HCT116 (cell line): Measurements from ENCODE around the gene SGCA. TPM values are rescaled to one million over a fixed set of nuclear protein-coding genes. Genes with fewer than 3 reads are reported as not detected.

Experiments
- ATAC-seq: fragments of 200-7000 bp; cut with Tn5 transposase; 2 replicates; pipeline ENCODE4 v1.9.1; 2020; ENCODE audit warnings: mild to moderate bottlenecking, moderate library complexity
- BruUV-seq: library from RNA; stranded (reverse); fragments of 400-500 nt; replicated peaks from 2 replicates; lab custom pipeline; 2021; lab: Mats Ljungman, UMichigan
- CTCF ChIA-PET: fragments of 300-600 bp; sonication (Branson Sonifier 250); formaldehyde crosslinking; loops from one replicate; lab custom pipeline; 2021; ENCODE audit warnings: antibody characterized with exemption; lab: Charles Lee
- POLR2A ChIA-PET: fragments of 300-600, 350-600 bp; sonication (Branson Sonifier 250); formaldehyde crosslinking; loops from one replicate; lab custom pipeline; 2021; ENCODE audit warnings: antibody characterized with exemption; lab: Charles Lee
- RAD21 ChIA-PET, 2 experiments: fragments of 300-600 bp; sonication (Branson Sonifier 250); formaldehyde crosslinking; loops; one replicate each; lab custom pipeline; 2023; ENCODE audit warnings: low total read pairs in 2 of 2; ENCODE audit not compliant: uncharacterized antibody in 2 of 2, unreplicated experiment in 2 of 2, low non-redundant PET in 1 of 2; lab: Charles Lee
- DNase-seq: peaks from one replicate; pipeline ENCODE4 v3.0.0-alpha.2; 2010; ENCODE audit warnings: low read depth, low spot score
- H2AFZ ChIP-seq: fragments of 200-600 bp; shearing (Covaris generic), sonication (generic); 2 replicates; pipeline ENCODE4 v1.6.1; 2017; ENCODE audit warnings: low read depth, mixed run types, mixed read lengths, antibody characterized with exemption, low read length; ENCODE audit not compliant: poor library complexity, severe bottlenecking
- H3K27ac ChIP-seq: 2 replicates; pipeline ENCODE4 v1.5.1; 2012; ENCODE audit warnings: low read depth, low read length
- H3K27me3 ChIP-seq: fragments of 200-600 bp; sonication (generic); 2 replicates; pipeline ENCODE4 v1.6.1; 2016; ENCODE audit warnings: mixed run types, low read length, mixed read lengths; ENCODE audit not compliant: insufficient read depth
- H3K36me3 ChIP-seq, 2 experiments: fragments of 200-500 bp in 1 of 2; fragments of 200-600 bp in 1 of 2; sonication (Bioruptor generic) in 1 of 2; sonication (generic) in 1 of 2; 2 replicates each; pipeline versions ENCODE4 v1.5.1 to v1.6.1; 2014 to 2016; ENCODE audit warnings: low read length in 2 of 2, inconsistent platforms in 1 of 2, mixed read lengths in 1 of 2, mixed run types in 1 of 2; ENCODE audit not compliant: insufficient read depth in 2 of 2, control insufficient read depth in 1 of 2
- H3K4me1 ChIP-seq, 2 experiments: fragments of 200-600 bp in 1 of 2; sonication (generic) in 1 of 2; 2 replicates each; pipeline versions ENCODE4 v1.5.1 to v1.6.1; 2012 to 2017; ENCODE audit warnings: low read length in 2 of 2, inconsistent platforms in 1 of 2, mild to moderate bottlenecking in 1 of 2, mixed read lengths in 1 of 2, mixed run types in 1 of 2, moderate library complexity in 1 of 2; ENCODE audit not compliant: insufficient read depth in 2 of 2, control insufficient read depth in 1 of 2
- H3K4me2 ChIP-seq: fragments of 200-600 bp; sonication (generic); 2 replicates; pipeline ENCODE4 v1.6.1; 2017; ENCODE audit warnings: mixed run types, low read length, mixed read lengths
- H3K4me3 ChIP-seq, 2 experiments: fragments of 200-600 bp in 1 of 2; sonication (generic) in 1 of 2; replicated peaks in 1 of 2; 2 replicates each; pipeline ENCODE4 v1.5.1; 2011 to 2016; ENCODE audit warnings: low read length in 2 of 2, control low read depth in 1 of 2, low read depth in 1 of 2, mild to moderate bottlenecking in 1 of 2, mixed read lengths in 1 of 2, mixed run types in 1 of 2
- H3K79me2 ChIP-seq: fragments of 200-600 bp; sonication (generic); 2 replicates; pipeline ENCODE4 v1.6.1; 2017; ENCODE audit warnings: mild to moderate bottlenecking, mixed run types, low read length, moderate library complexity, mixed read lengths; ENCODE audit not compliant: insufficient read depth
- H3K9ac ChIP-seq: fragments of 200-600 bp; sonication (generic); 2 replicates; pipeline ENCODE4 v1.6.1; 2016; ENCODE audit warnings: low read length, mixed read lengths
- H3K9me2 ChIP-seq: fragments of 200-600 bp; sonication (generic), shearing (Covaris generic); 2 replicates; pipeline ENCODE4 v1.6.1; 2017; ENCODE audit warnings: mixed run types, mild to moderate bottlenecking, moderate library complexity; ENCODE audit not compliant: insufficient read depth
- H3K9me3 ChIP-seq, 2 experiments: fragments of 200-500 bp in 1 of 2; fragments of 200-600 bp in 1 of 2; sonication (Bioruptor generic) in 1 of 2; sonication (generic) in 1 of 2; 2 replicates each; pipeline ENCODE4 v1.6.1; 2014 to 2017; ENCODE audit warnings: low read length in 2 of 2, mixed read lengths in 2 of 2, inconsistent platforms in 1 of 2, low read depth in 1 of 2, mild to moderate bottlenecking in 1 of 2, mixed run types in 1 of 2, moderate library complexity in 1 of 2; ENCODE audit not compliant: control insufficient read depth in 1 of 2, insufficient read depth in 1 of 2
- H4K20me1 ChIP-seq: fragments of 200-600 bp; sonication (generic), shearing (Covaris generic); 2 replicates; pipeline ENCODE4 v1.6.1; 2017; ENCODE audit warnings: mixed run types, mild to moderate bottlenecking, moderate library complexity; ENCODE audit not compliant: insufficient read depth
- CTCF ChIP-seq, 3 experiments: fragments of 200-600 bp in 1 of 3; sonication (generic) in 1 of 3; IDR thresholded peaks in 2 of 3; conservative IDR thresholded peaks in 1 of 3; 2 replicates each; pipeline ENCODE4 v1.5.1; 2012 to 2017; ENCODE audit warnings: low read depth in 2 of 3, low read length in 2 of 3, antibody characterized with exemption in 1 of 3, borderline replicate concordance in 1 of 3, control low read depth in 1 of 3, mild to moderate bottlenecking in 1 of 3, mixed read lengths in 1 of 3, mixed run types in 1 of 3, moderate library complexity in 1 of 3; ENCODE audit not compliant: insufficient read depth in 1 of 3
- ELF1 ChIP-seq: IDR thresholded peaks from 2 replicates; pipeline ENCODE4 v1.6.1; 2012; ENCODE audit warnings: low read depth, borderline replicate concordance
- MAX ChIP-seq: IDR thresholded peaks from 2 replicates; pipeline ENCODE4 v1.6.1; 2012
- ZNF274 ChIP-seq: fragments of 200-500 bp; sonication (Bioruptor generic); IDR thresholded peaks from 2 replicates; pipeline ENCODE4 v1.6.1; 2014; ENCODE audit warnings: mild to moderate bottlenecking, low read depth, low read length, inconsistent platforms
- intact Hi-C: fragments of 100-400 bp; cut with micrococcal nuclease; formaldehyde crosslinking; loops from 2 replicates; pipeline ENCODE4 v1.10.0; 2022
- total RNA-seq: library from RNA; stranded (reverse); gene quantifications from one replicate; pipeline ENCODE4 v1.2.1, GENCODE V29; 2021; ENCODE audit not compliant: unreplicated experiment

The SGCA gene
- total RNA-seq, 1 experiment from 2014 or later, result 0.37 TPM

DNA sequence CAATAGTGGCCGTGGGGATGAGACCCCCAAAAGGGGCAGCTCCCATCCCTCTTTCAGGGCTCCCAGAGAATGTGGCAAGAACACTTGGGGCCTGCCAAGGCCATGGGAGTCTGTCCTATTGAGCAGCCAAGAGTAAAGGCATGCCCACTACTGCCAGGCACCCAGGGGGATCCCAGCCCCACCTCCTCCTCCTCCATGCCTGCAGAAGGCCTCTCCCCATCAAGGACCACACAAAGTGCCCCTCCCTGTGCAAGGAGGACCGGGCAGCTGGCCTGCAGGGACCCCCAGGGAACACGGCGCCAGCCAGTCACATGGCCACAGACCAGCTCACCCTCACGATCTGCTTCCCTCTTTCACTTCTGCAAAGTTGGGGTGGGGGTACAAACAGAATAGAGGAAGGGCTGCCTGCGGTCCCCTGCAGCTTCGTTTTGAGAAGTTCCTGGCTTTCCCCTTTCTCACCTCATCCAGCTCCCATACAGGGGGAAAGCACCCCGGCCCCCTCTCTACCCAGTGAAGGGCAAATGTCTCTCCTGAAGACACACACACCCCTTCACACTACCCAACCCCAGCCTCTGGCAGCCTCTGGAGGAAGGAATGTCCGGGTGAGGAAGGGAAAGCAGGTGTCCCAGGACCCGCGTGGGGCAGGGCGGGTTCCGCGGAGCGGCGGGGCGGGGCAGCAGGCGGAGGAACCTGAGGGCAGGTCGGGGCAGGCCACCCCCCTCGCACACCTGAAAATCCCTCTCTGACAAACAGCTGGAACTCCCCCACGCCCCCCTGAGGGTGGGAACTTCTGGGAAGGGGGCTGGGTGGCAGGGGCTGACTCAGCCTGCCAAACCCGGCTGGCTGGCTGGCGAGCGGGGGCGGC is 17.3 kb upstream of the SGCA start:
- TF ChIP-seq ZNF274 (no peak), ELF1 (no peak), CTCF (IDR thresholded peaks at IDR 0.05 in 2 of 3, conservative IDR thresholded peaks at IDR 0.05 in 1 of 3; ENCODE audit: borderline replicate concordance in 1 of 3, insufficient read depth in 1 of 3, low read depth in 2 of 3, low read length in 2 of 3) (peak in 2 of 3 experiments; percentile 17 to 33; a peak in 3 of 6 replicates), MAX (peak; percentile 78; the same call in 1 of the 2 replicates)
- Histone ChIP-seq H3K79me2 (peaks cover 73% of the 10 kb centered on the region), H3K4me1 (peaks cover 21 to 46% of the 10 kb centered on the region in 2 experiments), H3K36me3 (peaks cover 28 to 38% of the 10 kb centered on the region in 2 experiments; a peak in 3 of 4 replicates), H3K9me3 (no peaks in the 10 kb centered on the region), H3K9ac (peak overlapping the region; percentile 74), H3K27me3 (no peaks in the 10 kb centered on the region), H3K4me2 (peak overlapping the region; percentile 92), H3K27ac (peak overlapping the region; percentile 89), H3K9me2 (no peaks in the 10 kb centered on the region), H3K4me3 (peak overlapping the region; percentile 76 to 97), H2AFZ (no peak overlapping the region), H4K20me1 (no peaks in the 10 kb centered on the region)
- CTCF ChIA-PET, result interaction anchor here (0.7 to 2.3 kb wide), 3 partner anchors 13 to 21 kb away, joined by 5 read pairs; no protein-coding TSS in a partner anchor
- POLR2A ChIA-PET, result no interaction called here
- ATAC-seq, result peak; percentile 13
- DNase-seq, result no peak
- RAD21 ChIA-PET, result no interaction called here
- intact Hi-C loops, result no loop called here
- BruUV-seq, result no TSS peak
